Testis (tissue), 5 donors: Measurements from ENCODE around the gene NALCN. TPM values are rescaled to one million over a fixed set of nuclear protein-coding genes. Genes with fewer than 3 reads are reported as not detected.
A peak's percentile ranks its signal among the peaks of the same experiment; 100 is the strongest.

Experiments
- DNase-seq: peaks from one replicate; pipeline ENCODE4 v3.0.0-alpha.2; 2019
- H3K27ac ChIP-seq, 2 donors: fragments of 200-600 bp; sonication (generic); one replicate each; pipeline ENCODE4 v1.5.1; 2019
- H3K27me3 ChIP-seq: fragments of 200-600 bp; sonication (generic); one replicate; pipeline ENCODE4 v1.5.1; 2019
- H3K36me3 ChIP-seq: fragments of 200-600 bp; sonication (generic); one replicate; pipeline ENCODE4 v1.5.1; 2017; ENCODE audit warnings: low read depth; ENCODE audit errors: missing control alignments
- H3K4me1 ChIP-seq: fragments of 200-600 bp; sonication (generic); one replicate; pipeline ENCODE4 v1.5.1; 2019
- H3K4me3 ChIP-seq, 2 donors: fragments of 200-600 bp; sonication (generic); one replicate each; pipeline ENCODE4 v1.5.1; 2017 to 2019
- H3K9me3 ChIP-seq: fragments of 200-600 bp; sonication (generic); one replicate; pipeline ENCODE4 v1.5.1; 2017
- CTCF ChIP-seq, 3 experiments: fragments of 450-650 bp in 2 of 3; fragments of 200-600 bp in 1 of 3; sonication (generic) in 1 of 3; IDR thresholded peaks; one replicate each; pipeline ENCODE4 v1.5.1; 2016 to 2019; ENCODE audit warnings: antibody characterized with exemption in 3 of 3, mild to moderate bottlenecking in 2 of 3, moderate library complexity in 1 of 3
- POLR2A ChIP-seq: fragments of 450-650 bp; IDR thresholded peaks from one replicate; pipeline ENCODE4 v1.6.1; 2017; ENCODE audit warnings: antibody characterized with exemption, mild to moderate bottlenecking, moderate library complexity
- WGBS, 2 donors: methylation state at CpG; one replicate each; pipeline ENCODE4 v1.1.5; 2018; 5-methylcytosine and 5-hydroxymethylcytosine counted together
- intact Hi-C: fragments of 100-400 bp; cut with DNase I; formaldehyde crosslinking; loops from one replicate; pipeline ENCODE4 v1.15.1; 2023; ENCODE audit warnings: low total_unique reads
- long read RNA-seq, 2 donors: transcript quantifications; one replicate each; lab custom pipeline, GENCODE V29; 2026
- polyA plus RNA-seq: library from polyadenylated mRNA; stranded (reverse); fragments of 350-450 nt; fragmentation: Illumina TruSeq; extraction: RNeasy Lipid Tissue Mini Kit (QIAGEN cat#74804); gene quantifications from one replicate; pipeline ENCODE4 v1.2.3, GENCODE V29; 2014; ENCODE audit warnings: low read depth, low replicate concordance; ENCODE audit not compliant: insufficient read depth
- total RNA-seq, 2 donors: library from RNA; depleted of rRNA; stranded (reverse); fragments of >200 nt; gene quantifications; one replicate each; pipeline ENCODE4 v1.2.3, GENCODE V29; 2016

NALCN gene
- total RNA-seq (1 to 10 TPM; 3.2 to 4.0 TPM), polyA plus RNA-seq (2.9 TPM)
- long read RNA-seq, donor 1 = 0 reads
- long read RNA-seq, donor 2 = 0 reads

DNA sequence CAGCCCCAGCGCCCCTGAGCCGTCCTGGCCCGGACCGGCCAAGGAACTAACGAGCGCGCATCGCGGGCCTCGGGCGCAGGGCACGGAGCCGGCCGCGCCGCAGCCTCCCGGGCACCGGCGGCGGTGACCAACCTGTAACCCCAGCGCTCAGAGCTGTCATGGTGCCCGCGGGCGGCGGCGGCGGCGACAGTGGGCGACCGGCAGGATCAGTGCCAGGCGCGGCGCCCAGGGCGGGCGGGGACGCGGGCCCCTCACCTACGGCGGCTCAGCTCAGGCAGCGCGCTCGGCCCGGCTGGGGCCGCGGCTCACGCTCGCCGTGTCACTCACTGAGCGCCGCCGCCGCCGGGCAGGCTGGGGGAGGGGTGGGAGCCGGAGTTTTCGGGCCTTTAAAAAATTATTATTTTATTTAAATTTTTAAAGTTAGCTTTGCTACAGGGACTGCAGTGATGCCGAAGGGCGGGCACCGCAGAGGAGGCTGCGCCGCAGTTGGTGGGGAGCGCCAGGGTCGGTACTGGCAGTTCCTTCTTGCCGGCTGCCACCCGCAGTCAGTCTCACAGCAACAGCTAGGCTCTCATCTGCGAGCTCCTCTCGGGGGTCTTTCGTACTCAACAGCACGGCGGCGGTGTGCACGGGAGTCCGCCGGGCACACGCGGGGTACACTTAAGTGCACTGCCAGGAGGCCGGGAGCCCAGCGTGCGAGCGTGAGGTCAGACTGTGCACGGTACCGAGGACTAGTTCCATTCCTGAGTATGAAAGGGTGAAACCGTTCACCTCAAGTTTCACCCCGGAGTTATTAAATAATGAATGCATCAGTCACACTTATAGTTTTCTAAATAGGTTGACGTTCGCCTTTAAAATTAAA is at the start of gene NALCN:
TSS of gene NALCN (minus strand) at position 328 of the 862 bp plus-strand sequence. CDS start 17,382 bp downstream, outside the sequence.
- Histone ChIP-seq H3K36me3 (no peaks in the 10 kb centered on the region), H3K9me3 (no peaks in the 10 kb centered on the region), H3K4me1 (no peaks in the 10 kb centered on the region), H3K4me3 (peak within 1 kb of the TSS; percentile 63), H3K27ac (peak within 1 kb of the TSS in 1 of 2 donors; percentile 56), H3K27me3 (no peaks in the 10 kb centered on the region)
- TF ChIP-seq POLR2A (no peak), CTCF (IDR thresholded peaks at IDR 0.05) (no peak)
- DNase-seq = peak; percentile 31
- 1 to 3% methylated on average over 47 to 63 of the region's 85 CpGs for WGBS, 2 donors
- intact Hi-C loops = no loop called here

GRCh38 chr13:101465877-101466276 is 49.6 kb upstream of the NALCN start:
- no peak overlapping the region for H3K27ac ChIP-seq
- TF ChIP-seq CTCF (IDR thresholded peaks at IDR 0.05) (no peak), POLR2A (no peak)
- intact Hi-C loops = no loop called here
- H3K4me1 ChIP-seq = no peaks in the 10 kb centered on the region
- no peaks in the 10 kb centered on the region for H3K36me3 ChIP-seq
- DNase-seq = no peak
- H3K9me3 ChIP-seq = no peaks in the 10 kb centered on the region
- 89% methylated on average over 3 of the region's 3 CpGs for WGBS, 2 donors
- H3K4me3 ChIP-seq = no peak overlapping the region
- H3K27me3 ChIP-seq = no peaks in the 10 kb centered on the region

DNA sequence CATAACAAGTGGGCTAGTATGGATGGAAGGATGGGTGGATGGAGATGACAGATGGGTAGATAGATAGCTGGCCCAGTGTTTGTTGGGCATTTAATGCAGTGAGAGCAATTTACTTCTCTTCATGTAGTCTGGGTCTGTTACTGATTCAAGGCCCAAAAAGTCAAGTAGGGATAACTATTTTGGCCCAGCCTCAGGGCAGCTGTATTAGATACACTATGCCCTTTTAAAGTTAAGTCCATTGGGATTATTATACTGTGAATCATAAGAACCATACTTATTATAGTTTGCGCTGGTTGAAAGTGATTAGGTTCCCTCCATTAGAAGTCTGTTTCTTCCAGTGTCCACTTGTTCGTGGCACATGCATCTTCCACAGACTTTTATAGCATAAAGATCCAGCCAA is 40.9 kb upstream of the NALCN start:
- intact Hi-C loops = no loop called here
- Histone ChIP-seq H3K27ac (no peak overlapping the region), H3K4me1 (no peaks in the 10 kb centered on the region), H3K36me3 (no peaks in the 10 kb centered on the region), H3K27me3 (no peaks in the 10 kb centered on the region), H3K4me3 (no peak overlapping the region), H3K9me3 (no peaks in the 10 kb centered on the region)
- DNase-seq = no peak
- 82 to 97% methylated on average over 2 of the region's 2 CpGs for WGBS, 2 donors
- no peak for TF ChIP-seq POLR2A
- TF ChIP-seq CTCF (IDR thresholded peaks at IDR 0.05) = no peak

- no peaks in the 10 kb centered on the region for H3K9me3 ChIP-seq
- H3K4me1 ChIP-seq = no peaks in the 10 kb centered on the region
- H3K36me3 ChIP-seq = no peaks in the 10 kb centered on the region
- H3K27me3 ChIP-seq = no peaks in the 10 kb centered on the region
- H3K27ac ChIP-seq = no peak overlapping the region
- intact Hi-C loops = no loop called here
- no peak for DNase-seq
- no peak overlapping the region for H3K4me3 ChIP-seq
- 36 to 39% methylated on average over 3 of the region's 3 CpGs for WGBS, 2 donors
- no peak for TF ChIP-seq POLR2A
- TF ChIP-seq CTCF (IDR thresholded peaks at IDR 0.05) = no peak
These were observed 39.6 kb upstream of the NALCN start for GRCh38 chr13:101455863-101456262.
